IPS-20b (cell line): ENCODE measurements around the gene TRAF3.
"Not testable (repeated sequence)": the region's sequence is repeated elsewhere in the genome, so short reads cannot be mapped to it uniquely, and the experiment has no call there.

ENCODE experiments used
- H3K27ac ChIP-seq: one replicate; pipeline ENCODE4 v1.5.1; 2013; ENCODE audit warnings: low read length
- H3K27me3 ChIP-seq: 2 replicates; pipeline ENCODE4 v1.6.1; 2013; ENCODE audit warnings: mild to moderate bottlenecking, low read length, inconsistent platforms; ENCODE audit not compliant: insufficient read depth
- H3K36me3 ChIP-seq: 2 replicates; pipeline ENCODE4 v1.6.1; 2013; ENCODE audit warnings: low read depth, mild to moderate bottlenecking, inconsistent platforms, low read length, moderate library complexity; ENCODE audit not compliant: insufficient read depth
- H3K4me1 ChIP-seq: 2 replicates; pipeline ENCODE4 v1.6.1; 2013; ENCODE audit warnings: mild to moderate bottlenecking, control low read depth, inconsistent platforms, low read length, moderate library complexity; ENCODE audit not compliant: insufficient read depth
- H3K4me3 ChIP-seq: 2 replicates; pipeline ENCODE4 v1.5.1; 2013; ENCODE audit warnings: mild to moderate bottlenecking, low read length, inconsistent platforms
- H3K9ac ChIP-seq: 2 replicates; pipeline ENCODE4 v1.6.1; 2013; ENCODE audit warnings: low read depth, mild to moderate bottlenecking, inconsistent platforms, low read length, moderate library complexity
- H3K9me3 ChIP-seq: 2 replicates; pipeline ENCODE4 v1.6.1; 2013; ENCODE audit warnings: mild to moderate bottlenecking, low read depth, low read length, inconsistent platforms; ENCODE audit not compliant: insufficient read depth

Gene TRAF3

GRCh38 chr14:102828151-102828550, 50.9 kb downstream of the TRAF3 start:
- no peak overlapping the region for H3K4me3 ChIP-seq
- no peaks in the 10 kb centered on the region for H3K36me3 ChIP-seq
- H3K4me1 ChIP-seq, result peaks cover 23% of the 10 kb centered on the region
- no peak overlapping the region for H3K27ac ChIP-seq
- no peaks in the 10 kb centered on the region for H3K9me3 ChIP-seq
- no peaks in the 10 kb centered on the region for H3K27me3 ChIP-seq
- no peak overlapping the region for H3K9ac ChIP-seq

DNA sequence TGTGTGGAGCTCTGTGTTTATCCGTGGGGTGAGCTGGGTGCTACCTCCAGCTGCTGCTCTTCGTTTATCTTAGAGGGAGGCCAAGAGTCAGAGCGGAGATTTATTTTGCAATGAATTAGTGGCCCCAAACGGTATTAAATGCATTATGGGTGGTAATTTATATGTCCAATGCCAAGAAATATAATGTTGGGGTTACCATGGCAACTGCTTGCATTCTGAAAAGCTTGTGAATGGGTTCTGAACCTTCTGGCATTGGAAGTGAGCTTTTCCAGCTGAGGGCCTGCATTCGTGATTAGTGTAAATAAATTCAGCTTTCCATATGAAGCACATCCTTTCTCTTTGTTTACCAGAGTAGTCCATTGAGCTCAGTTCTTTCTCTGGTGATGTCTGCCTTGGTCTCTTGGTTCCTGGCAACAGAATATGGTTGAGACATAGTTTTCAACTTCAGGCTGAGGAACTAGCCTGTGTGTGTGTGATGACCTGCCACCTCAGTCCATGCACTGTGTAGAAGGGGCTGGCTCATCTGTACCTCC, 51.8 kb downstream of the TRAF3 start:
- no peak overlapping the region for H3K4me3 ChIP-seq
- no peak overlapping the region for H3K9ac ChIP-seq
- no peaks in the 10 kb centered on the region for H3K36me3 ChIP-seq
- peaks cover 30% of the 10 kb centered on the region for H3K4me1 ChIP-seq
- no peaks in the 10 kb centered on the region for H3K9me3 ChIP-seq
- no peak overlapping the region for H3K27ac ChIP-seq
- no peaks in the 10 kb centered on the region for H3K27me3 ChIP-seq

- H3K27ac ChIP-seq, result no peak overlapping the region
- H3K4me3 ChIP-seq, result no peak overlapping the region
- H3K27me3 ChIP-seq, result no peaks in the 10 kb centered on the region
- H3K9ac ChIP-seq, result 0 out of 2 replicates have a peak overlapping the region, but pooled peaks have one; percentile 12
- H3K9me3 ChIP-seq, result no peaks in the 10 kb centered on the region
- H3K36me3 ChIP-seq, result no peaks in the 10 kb centered on the region
- H3K4me1 ChIP-seq, result peaks cover 31% of the 10 kb centered on the region
Observed at GRCh38 chr14:102830474-102831045, 53.3 kb downstream of the TRAF3 start.

GRCh38 chr14:102831163-102831804, 54.0 kb downstream of the TRAF3 start:
- Histone ChIP-seq H3K36me3 (no peaks in the 10 kb centered on the region), H3K9me3 (no peaks in the 10 kb centered on the region), H3K4me1 (peaks cover 31% of the 10 kb centered on the region), H3K4me3 (no peak overlapping the region), H3K27ac (no peak overlapping the region), H3K27me3 (no peaks in the 10 kb centered on the region), H3K9ac (peak overlapping the region; percentile 7; the same call in 1 of the 2 replicates)

- no peak overlapping the region; the same call in 1 of the 2 replicates for H3K4me3 ChIP-seq
- no peaks in the 10 kb centered on the region for H3K9me3 ChIP-seq
- H3K27me3 ChIP-seq, result no peaks in the 10 kb centered on the region
- no peak overlapping the region for H3K27ac ChIP-seq
- H3K36me3 ChIP-seq, result no peaks in the 10 kb centered on the region
- peaks cover 27% of the 10 kb centered on the region for H3K4me1 ChIP-seq
- no peak overlapping the region for H3K9ac ChIP-seq
Observed at GRCh38 chr14:102833341-102833740, 56.1 kb downstream of the TRAF3 start.

DNA sequence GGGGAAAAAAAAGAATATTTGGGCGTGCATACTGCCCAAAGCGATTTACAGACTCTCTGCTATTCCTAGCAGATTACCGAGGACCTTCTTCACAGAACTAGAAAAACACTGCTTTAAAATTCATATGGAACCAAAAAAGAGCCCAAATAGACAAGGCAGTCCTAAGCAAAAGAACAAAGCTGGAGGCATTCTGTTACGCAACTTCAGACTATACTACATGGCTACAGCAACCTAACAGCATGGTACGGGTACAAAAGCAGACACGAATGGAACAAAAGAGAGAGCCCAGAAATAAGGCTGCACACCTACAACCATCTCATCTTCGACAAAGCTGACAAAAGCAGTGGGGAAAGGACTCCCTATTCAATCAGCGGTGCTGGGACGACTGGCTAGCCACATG, 56.7 kb downstream of the TRAF3 start:
- H3K36me3 ChIP-seq, result no peaks in the 10 kb centered on the region
- H3K27me3 ChIP-seq, result no peaks in the 10 kb centered on the region

GRCh38 chr14:102835959-102836358, 58.7 kb downstream of the TRAF3 start:
- Histone ChIP-seq H3K9ac (no peak overlapping the region), H3K9me3 (no peaks in the 10 kb centered on the region), H3K27ac (no peak overlapping the region), H3K4me1 (peaks cover 24% of the 10 kb centered on the region), H3K27me3 (no peaks in the 10 kb centered on the region), H3K36me3 (no peaks in the 10 kb centered on the region), H3K4me3 (no peak overlapping the region)

More for the DNA sequence above, 56.7 kb downstream of the TRAF3 start:
- H3K9ac ChIP-seq, result no peak overlapping the region
- no peak overlapping the region for H3K27ac ChIP-seq
- H3K4me1 ChIP-seq, result peaks cover 29% of the 10 kb centered on the region
- H3K4me3 ChIP-seq, result no peak overlapping the region
- H3K9me3 ChIP-seq, result no peaks in the 10 kb centered on the region

GRCh38 chr14:102837120-102837519, 59.9 kb downstream of the TRAF3 start:
- not testable (repeated sequence) for H3K9me3 ChIP-seq, H3K9ac ChIP-seq, H3K27ac ChIP-seq, H3K4me3 ChIP-seq, H3K27me3 ChIP-seq, H3K36me3 ChIP-seq
- peaks cover 27% of the 10 kb centered on the region for H3K4me1 ChIP-seq

- Histone ChIP-seq H3K27ac (no peak overlapping the region), H3K9ac (no peak overlapping the region)
Observed at GRCh38 chr14:102838501-102838900, 61.3 kb downstream of the TRAF3 start.

GRCh38 chr14:102840115-102840514, 62.9 kb downstream of the TRAF3 start:
- Histone ChIP-seq H3K4me1 (peaks cover 15% of the 10 kb centered on the region; the same call in 1 of the 2 replicates), H3K9me3 (no peaks in the 10 kb centered on the region), H3K27ac (no peak overlapping the region), H3K36me3 (no peaks in the 10 kb centered on the region), H3K27me3 (no peaks in the 10 kb centered on the region), H3K9ac (no peak overlapping the region), H3K4me3 (no peak overlapping the region)

More at GRCh38 chr14:102838501-102838900, 61.3 kb downstream of the TRAF3 start:
- Histone ChIP-seq H3K36me3 (no peaks in the 10 kb centered on the region), H3K9me3 (no peaks in the 10 kb centered on the region), H3K4me3 (no peak overlapping the region), H3K4me1 (peaks cover 20% of the 10 kb centered on the region; the same call in 1 of the 2 replicates), H3K27me3 (no peaks in the 10 kb centered on the region)

DNA sequence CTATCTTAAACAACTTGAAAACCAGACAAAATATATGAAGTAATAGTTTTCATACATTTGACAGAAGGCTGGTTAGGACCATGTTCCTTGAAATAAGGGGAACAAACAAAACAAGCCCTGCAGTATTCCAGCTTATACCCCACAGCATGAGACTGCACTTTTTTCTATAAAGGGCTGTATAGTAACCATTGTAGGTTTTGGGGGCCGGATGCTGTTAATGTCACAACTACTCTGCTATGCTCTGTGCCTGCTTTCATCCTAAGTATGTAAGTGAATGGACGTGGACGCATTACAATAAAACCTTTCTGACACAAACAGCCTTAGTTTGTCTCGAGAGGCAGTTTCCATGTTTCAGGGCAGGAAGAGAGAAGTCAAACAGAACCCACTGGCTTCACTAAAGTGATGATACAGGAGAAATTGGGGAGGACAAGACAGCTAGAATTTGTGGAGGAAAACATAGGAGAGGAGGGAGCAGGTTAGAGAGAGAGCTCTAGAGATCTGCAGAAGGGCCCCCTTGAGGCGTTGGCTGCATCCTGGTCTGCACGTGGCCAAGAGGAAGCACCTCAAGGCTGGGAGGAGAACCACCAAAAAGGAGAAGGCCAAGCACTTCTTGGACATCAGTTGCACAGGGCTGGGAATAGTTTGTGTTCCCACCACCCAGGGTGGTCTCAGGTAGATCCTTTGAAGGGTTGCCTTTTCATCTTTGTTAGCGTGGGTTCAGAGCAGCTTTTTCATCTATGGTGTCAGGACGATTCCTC, 63.7 kb downstream of the TRAF3 start:
- Histone ChIP-seq H3K9me3 (no peaks in the 10 kb centered on the region), H3K9ac (no peak overlapping the region), H3K27ac (no peak overlapping the region), H3K36me3 (no peaks in the 10 kb centered on the region), H3K4me3 (no peak overlapping the region), H3K27me3 (no peaks in the 10 kb centered on the region), H3K4me1 (peaks cover 15% of the 10 kb centered on the region; the same call in 1 of the 2 replicates)
